DOHH2 (cell line): ENCODE measurements around the gene KRTAP12-4.

ENCODE experiments used
- CTCF ChIP-seq: fragments of 200-600 bp; sonication (generic); IDR thresholded peaks from one replicate; pipeline ENCODE4 v1.5.1; 2014; ENCODE audit warnings: antibody characterized with exemption, mild to moderate bottlenecking, low read depth, low read length; ENCODE audit not compliant: poor library complexity, severe bottlenecking
- EZH2phosphoT487 ChIP-seq: fragments of 200-600 bp; sonication (generic); IDR thresholded peaks from 2 replicates; pipeline ENCODE4 v1.6.1; 2017; ENCODE audit warnings: borderline replicate concordance, mild to moderate bottlenecking, antibody characterized with exemption, low read length, moderate library complexity, mixed read lengths

GRCh38 chr21:44623575-44623974 lies 30.9 kb downstream of the KRTAP12-4 start:
- TF ChIP-seq CTCF (no peak), EZH2phosphoT487 (no peak)
